Astrocyte of the cerebellum (primary cell): Measurements from ENCODE around the gene SLC11A1.

ENCODE experiments used
- DNase-seq: peaks from one replicate; pipeline ENCODE4 v3.0.0-alpha.2; 2011; ENCODE audit warnings: low read depth
- H3K4me3 ChIP-seq: 2 replicates; pipeline ENCODE4 v1.5.1; 2011; ENCODE audit warnings: mild to moderate bottlenecking, low read depth, low read length, moderate library complexity
- in situ Hi-C: cut with HindIII; loops from 2 replicates; pipeline ENCODE4 v1.10.0; 2017; ENCODE audit warnings: low sequenced_read_pairs
- TF ChIP-seq, protein P1 (sequence below): IDR thresholded peaks from 2 replicates; pipeline ENCODE4 v1.5.1; 2012; ENCODE audit warnings: low read length, low read depth, moderate library complexity, mild to moderate bottlenecking; ENCODE audit errors: missing control alignments

Gene SLC11A1

GRCh38 chr2:218364196-218364595 lies 17.9 kb upstream of the SLC11A1 start:
- TF ChIP-seq, protein P1, sequence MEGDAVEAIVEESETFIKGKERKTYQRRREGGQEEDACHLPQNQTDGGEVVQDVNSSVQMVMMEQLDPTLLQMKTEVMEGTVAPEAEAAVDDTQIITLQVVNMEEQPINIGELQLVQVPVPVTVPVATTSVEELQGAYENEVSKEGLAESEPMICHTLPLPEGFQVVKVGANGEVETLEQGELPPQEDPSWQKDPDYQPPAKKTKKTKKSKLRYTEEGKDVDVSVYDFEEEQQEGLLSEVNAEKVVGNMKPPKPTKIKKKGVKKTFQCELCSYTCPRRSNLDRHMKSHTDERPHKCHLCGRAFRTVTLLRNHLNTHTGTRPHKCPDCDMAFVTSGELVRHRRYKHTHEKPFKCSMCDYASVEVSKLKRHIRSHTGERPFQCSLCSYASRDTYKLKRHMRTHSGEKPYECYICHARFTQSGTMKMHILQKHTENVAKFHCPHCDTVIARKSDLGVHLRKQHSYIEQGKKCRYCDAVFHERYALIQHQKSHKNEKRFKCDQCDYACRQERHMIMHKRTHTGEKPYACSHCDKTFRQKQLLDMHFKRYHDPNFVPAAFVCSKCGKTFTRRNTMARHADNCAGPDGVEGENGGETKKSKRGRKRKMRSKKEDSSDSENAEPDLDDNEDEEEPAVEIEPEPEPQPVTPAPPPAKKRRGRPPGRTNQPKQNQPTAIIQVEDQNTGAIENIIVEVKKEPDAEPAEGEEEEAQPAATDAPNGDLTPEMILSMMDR: no peak
- in situ Hi-C loops: no loop called here
- H3K4me3 ChIP-seq: no peak overlapping the region
- no peak for DNase-seq

GRCh38 chr2:218366621-218367414 lies 15.3 kb upstream of the SLC11A1 start:
- no peak for DNase-seq
- TF ChIP-seq, protein P1: no peak
- in situ Hi-C loops: no loop called here
- H3K4me3 ChIP-seq: peak overlapping the region; percentile 45

- in situ Hi-C loops: no loop called here
- TF ChIP-seq, protein P1: no peak
- DNase-seq: no peak
- peak overlapping the region; percentile 45 for H3K4me3 ChIP-seq
These were observed 14.5 kb upstream of the SLC11A1 start for GRCh38 chr2:218367415-218368149.

- DNase-seq: no peak
- H3K4me3 ChIP-seq: peak overlapping the region; percentile 45
- in situ Hi-C loops: no loop called here
- TF ChIP-seq, protein P1: no peak
These were observed 13.9 kb upstream of the SLC11A1 start for GRCh38 chr2:218368150-218368528.

- in situ Hi-C loops: no loop called here
- TF ChIP-seq, protein P1: no peak
- no peak for DNase-seq
- H3K4me3 ChIP-seq: no peak overlapping the region
These were observed 13.4 kb upstream of the SLC11A1 start for GRCh38 chr2:218368621-218369153.

DNA sequence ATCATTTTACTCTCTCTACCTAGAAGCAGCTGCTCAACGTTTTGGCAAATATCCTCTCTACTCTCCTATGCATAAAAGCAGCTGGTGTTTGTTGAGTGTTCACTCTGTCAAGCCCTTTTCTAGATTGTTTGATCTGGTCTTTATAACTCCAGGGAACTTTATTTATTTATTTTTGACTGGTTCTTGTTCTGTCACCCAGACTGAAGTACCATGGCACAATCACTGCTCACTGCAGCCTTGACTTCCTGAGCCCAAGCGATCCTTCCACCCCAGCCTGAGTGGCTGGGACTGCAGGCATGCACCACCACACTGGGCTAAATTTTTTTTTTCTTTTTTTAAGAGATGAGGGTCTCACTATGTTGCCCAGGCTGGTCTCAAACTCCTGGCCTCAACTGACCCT lies 12.7 kb upstream of the SLC11A1 start:
- DNase-seq: no peak
- H3K4me3 ChIP-seq: no peak overlapping the region
- in situ Hi-C loops: no loop called here
- TF ChIP-seq, protein P1: no peak
